D721Med (cell line): Measurements from ENCODE around the gene APOB.

Experiments used
- DNase-seq: peaks from one replicate; pipeline ENCODE4 v3.0.0; 2011; ENCODE audit warnings: low spot score; ENCODE audit not compliant: insufficient read length
- FAIRE-seq: peaks from 2 replicates; lab custom pipeline; 2011; peaks lifted over from hg19 to GRCh38; lab: Jason Lieb, UNC
- TF ChIP-seq, protein P1 (sequence below): IDR thresholded peaks from 2 replicates; pipeline ENCODE4 v1.5.1; 2012; ENCODE audit warnings: mild to moderate bottlenecking, control low read depth; ENCODE audit not compliant: insufficient read depth; ENCODE audit errors: missing control alignments

The APOB gene

GRCh38 chr2:20955277-20956026 is 88.4 kb downstream of the APOB start:
- no peak for FAIRE-seq
- DNase-seq: no peak
- TF ChIP-seq, protein P1, sequence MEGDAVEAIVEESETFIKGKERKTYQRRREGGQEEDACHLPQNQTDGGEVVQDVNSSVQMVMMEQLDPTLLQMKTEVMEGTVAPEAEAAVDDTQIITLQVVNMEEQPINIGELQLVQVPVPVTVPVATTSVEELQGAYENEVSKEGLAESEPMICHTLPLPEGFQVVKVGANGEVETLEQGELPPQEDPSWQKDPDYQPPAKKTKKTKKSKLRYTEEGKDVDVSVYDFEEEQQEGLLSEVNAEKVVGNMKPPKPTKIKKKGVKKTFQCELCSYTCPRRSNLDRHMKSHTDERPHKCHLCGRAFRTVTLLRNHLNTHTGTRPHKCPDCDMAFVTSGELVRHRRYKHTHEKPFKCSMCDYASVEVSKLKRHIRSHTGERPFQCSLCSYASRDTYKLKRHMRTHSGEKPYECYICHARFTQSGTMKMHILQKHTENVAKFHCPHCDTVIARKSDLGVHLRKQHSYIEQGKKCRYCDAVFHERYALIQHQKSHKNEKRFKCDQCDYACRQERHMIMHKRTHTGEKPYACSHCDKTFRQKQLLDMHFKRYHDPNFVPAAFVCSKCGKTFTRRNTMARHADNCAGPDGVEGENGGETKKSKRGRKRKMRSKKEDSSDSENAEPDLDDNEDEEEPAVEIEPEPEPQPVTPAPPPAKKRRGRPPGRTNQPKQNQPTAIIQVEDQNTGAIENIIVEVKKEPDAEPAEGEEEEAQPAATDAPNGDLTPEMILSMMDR: no peak

GRCh38 chr2:20953146-20953824 is 90.6 kb downstream of the APOB start:
- TF ChIP-seq, protein P1: no peak
- FAIRE-seq: no peak

More at GRCh38 chr2:20953146-20953824, 90.6 kb downstream of the APOB start:
- no peak for DNase-seq
